Hepatocyte (in vitro differentiated cells): Measurements from ENCODE around the gene YTHDF2.

Experiments
- EZH2 ChIP-seq: fragments of 200-600 bp; sonication (generic); IDR thresholded peaks from 2 replicates; pipeline ENCODE4 v1.6.1; 2016; ENCODE audit warnings: antibody characterized with exemption, mild to moderate bottlenecking, borderline replicate concordance
- TF ChIP-seq, protein P1 (sequence below): fragments of 200-600 bp; sonication (generic); IDR thresholded peaks from 2 replicates; pipeline ENCODE4 v1.5.1; 2016; ENCODE audit warnings: antibody characterized with exemption, mild to moderate bottlenecking; ENCODE audit not compliant: poor library complexity

DNA sequence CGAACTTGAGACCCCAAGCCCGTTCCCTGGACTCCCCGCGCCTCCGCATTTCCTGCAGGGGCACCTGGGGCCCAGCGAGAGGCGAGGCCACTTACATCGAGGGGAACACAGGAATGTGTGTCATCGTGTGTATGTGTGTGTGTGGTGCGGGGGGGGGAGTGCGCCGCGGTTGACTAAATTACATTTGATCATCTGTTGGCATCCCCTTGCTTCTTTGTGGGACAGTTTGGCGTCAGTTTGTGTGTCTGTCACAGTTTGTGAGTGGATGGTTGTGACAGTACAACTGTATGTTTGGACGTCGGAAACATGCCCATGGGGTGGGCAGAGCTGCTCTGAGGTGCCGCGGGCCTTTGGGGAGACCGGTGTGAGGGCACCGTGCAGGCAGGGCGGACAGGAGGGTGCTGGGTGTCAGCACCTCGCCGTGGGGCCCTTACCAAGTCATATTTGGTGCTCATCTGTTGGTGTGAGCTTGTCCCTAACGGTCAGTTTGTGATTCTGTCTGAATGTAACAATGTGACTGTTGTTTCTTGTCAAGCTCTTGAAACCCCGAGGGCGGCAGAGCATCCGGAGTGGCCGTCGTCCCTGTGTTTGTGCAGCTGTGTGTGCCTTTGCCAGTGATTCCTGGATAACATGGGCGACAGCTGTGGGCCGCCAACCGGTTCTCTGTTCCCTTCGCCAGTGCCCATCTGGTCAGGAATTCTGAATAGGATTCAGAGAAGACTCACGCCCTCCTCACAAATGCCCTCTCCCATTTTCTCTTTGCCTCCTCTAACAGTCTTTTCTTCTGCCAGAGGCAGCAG, 76.1 kb downstream of the YTHDF2 start:
- TF ChIP-seq EZH2, result no peak
- TF ChIP-seq, protein P1, sequence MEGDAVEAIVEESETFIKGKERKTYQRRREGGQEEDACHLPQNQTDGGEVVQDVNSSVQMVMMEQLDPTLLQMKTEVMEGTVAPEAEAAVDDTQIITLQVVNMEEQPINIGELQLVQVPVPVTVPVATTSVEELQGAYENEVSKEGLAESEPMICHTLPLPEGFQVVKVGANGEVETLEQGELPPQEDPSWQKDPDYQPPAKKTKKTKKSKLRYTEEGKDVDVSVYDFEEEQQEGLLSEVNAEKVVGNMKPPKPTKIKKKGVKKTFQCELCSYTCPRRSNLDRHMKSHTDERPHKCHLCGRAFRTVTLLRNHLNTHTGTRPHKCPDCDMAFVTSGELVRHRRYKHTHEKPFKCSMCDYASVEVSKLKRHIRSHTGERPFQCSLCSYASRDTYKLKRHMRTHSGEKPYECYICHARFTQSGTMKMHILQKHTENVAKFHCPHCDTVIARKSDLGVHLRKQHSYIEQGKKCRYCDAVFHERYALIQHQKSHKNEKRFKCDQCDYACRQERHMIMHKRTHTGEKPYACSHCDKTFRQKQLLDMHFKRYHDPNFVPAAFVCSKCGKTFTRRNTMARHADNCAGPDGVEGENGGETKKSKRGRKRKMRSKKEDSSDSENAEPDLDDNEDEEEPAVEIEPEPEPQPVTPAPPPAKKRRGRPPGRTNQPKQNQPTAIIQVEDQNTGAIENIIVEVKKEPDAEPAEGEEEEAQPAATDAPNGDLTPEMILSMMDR, result no peak
